Breast epithelium (tissue), 4 donors: ENCODE measurements around the gene PDPK1. TPM values are rescaled to one million over a fixed set of nuclear protein-coding genes. Genes with fewer than 3 reads are reported as not detected.
"Not testable (repeated sequence)": the region's sequence is repeated elsewhere in the genome, so short reads cannot be mapped to it uniquely, and the experiment has no call there.

Source experiments
- DNase-seq, 2 donors: peaks; one replicate each; pipeline ENCODE4 v3.0.0-alpha.2; 2019; ENCODE audit warnings: low spot score in 2 of 2
- H3K27ac ChIP-seq, 2 donors: fragments of 200-600 bp; sonication (generic) in 1 of 2; one replicate each; pipeline ENCODE4 v1.5.1; 2016 to 2019; ENCODE audit warnings: mild to moderate bottlenecking in 1 of 2
- H3K27me3 ChIP-seq, 2 donors: fragments of 200-600 bp; sonication (generic) in 1 of 2; one replicate each; pipeline versions ENCODE4 v1.5.1 to v1.6.0; 2017 to 2019; ENCODE audit warnings: control low read depth in 1 of 2, mild to moderate bottlenecking in 1 of 2
- H3K36me3 ChIP-seq: fragments of 200-600 bp; one replicate; pipeline ENCODE4 v1.5.1; 2019
- H3K4me1 ChIP-seq, 2 donors: fragments of 200-600 bp; sonication (generic); one replicate each; pipeline ENCODE4 v1.5.1; 2016 to 2019; ENCODE audit warnings: control low read depth in 1 of 2
- H3K4me3 ChIP-seq, 3 donors: fragments of 200-600 bp; sonication (generic); 1 replicate in 2 of 3; 2 replicates in 1 of 3; pipeline ENCODE4 v1.5.1; 2016 to 2019; ENCODE audit warnings: mild to moderate bottlenecking in 3 of 3, moderate library complexity in 2 of 3
- H3K9me3 ChIP-seq, 2 donors: fragments of 200-600 bp; sonication (generic) in 1 of 2; one replicate each; pipeline ENCODE4 v1.5.1; 2016 to 2019; ENCODE audit warnings: control low read depth in 1 of 2
- intact Hi-C: fragments of 100-400 bp; cut with DNase I; formaldehyde crosslinking; loops from one replicate; pipeline ENCODE4 v1.15.1; 2023; ENCODE audit warnings: low total_unique reads
- total RNA-seq, 3 donors: library from RNA; depleted of rRNA; stranded (reverse); fragments of >200 nt; gene quantifications; one replicate each; pipeline ENCODE4 v1.1.0, GENCODE V29; 2016

PDPK1 gene
- total RNA-seq, 3 donors from 2014 or later, result 28.8 to 32.8 (median 29.4) TPM

DNA sequence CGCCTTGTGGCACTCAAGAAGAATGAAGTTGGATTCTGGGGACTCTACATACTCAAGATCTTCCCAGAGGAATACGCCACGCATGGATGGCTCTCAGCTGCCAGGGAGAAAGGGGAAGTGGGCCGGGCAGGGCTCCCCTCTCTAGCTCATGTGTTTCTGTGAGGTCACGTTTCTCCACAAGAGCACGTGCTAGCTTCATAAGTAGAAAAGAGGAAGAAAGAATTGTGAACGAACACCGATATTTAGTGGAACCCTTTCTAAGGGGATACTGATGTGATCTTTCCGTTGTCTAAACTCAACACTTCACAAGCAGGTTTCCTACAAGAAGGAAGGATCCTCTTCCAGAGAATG, 101.9 kb downstream of the PDPK1 start:
- H3K4me1 ChIP-seq, H3K36me3 ChIP-seq, H3K4me3 ChIP-seq, H3K9me3 ChIP-seq, H3K27ac ChIP-seq, DNase-seq, H3K27me3 ChIP-seq, intact Hi-C loops: not testable (repeated sequence)

DNA sequence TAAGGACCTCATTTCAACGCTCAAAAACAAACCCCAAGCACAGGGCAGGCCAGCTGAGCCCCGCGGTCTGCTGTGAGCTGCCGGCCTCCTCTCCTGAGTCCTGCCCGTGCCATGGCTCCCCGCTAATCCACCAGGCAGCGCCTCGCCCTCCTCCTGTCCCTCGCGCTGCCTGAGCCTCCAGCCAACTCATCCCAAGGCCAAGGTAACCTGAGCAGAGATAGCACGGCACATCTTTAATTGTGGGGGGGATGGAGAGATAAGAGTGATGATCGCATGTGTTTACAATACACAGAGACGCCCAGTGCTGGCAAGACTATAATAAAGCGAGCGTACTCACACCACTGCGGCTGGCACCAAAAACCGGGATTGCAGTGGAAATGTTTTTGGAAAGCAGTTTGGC, 104.7 kb downstream of the PDPK1 start:
- intact Hi-C loops, result not testable (repeated sequence)

DNA sequence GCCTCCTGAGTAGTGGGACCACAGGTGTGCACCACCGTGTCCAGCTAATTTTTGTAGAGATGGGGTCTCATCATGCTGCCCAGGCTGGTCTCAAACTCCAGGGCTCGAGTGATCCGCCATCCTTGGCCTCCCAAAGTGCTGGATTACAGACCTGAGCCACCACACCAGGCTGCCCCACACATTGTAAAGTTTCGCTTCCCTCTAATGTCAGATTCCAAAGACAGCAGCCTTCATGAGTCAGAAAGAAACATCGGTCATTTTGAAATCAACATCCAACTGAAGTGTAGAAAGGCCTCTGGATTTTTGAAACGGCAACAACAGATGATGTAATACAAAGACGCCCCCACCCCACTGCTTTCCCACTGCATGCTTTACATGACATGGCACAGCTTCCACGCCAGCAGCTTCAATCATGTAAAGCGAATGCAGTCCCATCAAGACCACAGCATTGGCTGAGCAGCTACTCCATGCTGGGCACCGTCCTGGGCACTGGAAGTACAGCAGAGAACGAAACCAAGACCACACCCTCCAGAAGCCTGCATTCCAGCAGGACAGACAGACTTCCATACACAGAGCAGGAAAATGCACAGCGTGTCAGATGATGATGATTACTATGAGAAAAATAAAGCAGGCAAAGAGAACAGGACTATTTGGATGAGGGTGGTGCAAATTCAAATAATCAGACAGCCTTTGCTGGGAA, 107.1 kb downstream of the PDPK1 start:
- H3K4me1 ChIP-seq, H3K36me3 ChIP-seq, H3K9me3 ChIP-seq, DNase-seq, H3K27ac ChIP-seq, intact Hi-C loops, H3K27me3 ChIP-seq, H3K4me3 ChIP-seq: not testable (repeated sequence)

More for the DNA sequence above, 104.7 kb downstream of the PDPK1 start:
- not testable (repeated sequence) for H3K36me3 ChIP-seq, H3K9me3 ChIP-seq, H3K27ac ChIP-seq, H3K27me3 ChIP-seq, DNase-seq, H3K4me1 ChIP-seq, H3K4me3 ChIP-seq

DNA sequence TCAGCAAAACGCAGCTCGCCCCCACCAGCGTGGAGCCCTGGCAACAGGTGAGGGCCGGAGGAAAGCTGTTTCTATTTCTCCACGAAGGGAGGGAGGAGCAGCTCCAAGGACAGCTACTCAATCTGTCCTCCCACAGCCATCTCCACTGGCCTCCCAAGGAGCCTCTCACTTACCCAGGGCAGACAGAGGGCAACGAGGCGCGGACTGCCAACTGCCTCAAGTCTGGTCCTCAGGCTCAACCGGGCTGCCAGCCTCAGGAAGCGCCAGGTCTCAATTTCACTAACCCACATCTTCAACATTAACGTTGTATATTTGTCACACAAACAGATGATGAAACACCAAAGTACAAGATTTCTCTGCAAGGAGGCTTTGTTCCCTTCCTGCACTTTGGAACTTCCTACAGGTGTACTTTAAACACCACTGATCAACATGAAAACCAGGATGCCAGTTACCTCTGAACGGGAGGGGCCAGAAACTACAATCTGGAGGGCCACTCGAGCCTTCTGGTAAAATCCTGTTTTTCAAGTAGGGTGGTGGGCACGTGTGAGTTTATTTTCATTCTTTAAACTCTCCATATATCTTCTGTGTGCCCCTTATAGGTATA, 113.5 kb downstream of the PDPK1 start:
- H3K27me3 ChIP-seq, H3K27ac ChIP-seq, H3K4me1 ChIP-seq, H3K36me3 ChIP-seq, intact Hi-C loops, DNase-seq, H3K9me3 ChIP-seq, H3K4me3 ChIP-seq: not testable (repeated sequence)

Other genes starting within 250 kb of the PDPK1 start
- gene ABCA3, start 197.3 kb upstream of the PDPK1 start, total RNA-seq, result 1 to 10 TPM; 6.2 to 7.8 (median 6.3) TPM
- 1 to 10 TPM; 1.6 to 2.9 (median 2.7) TPM for gene CCNF, start 108.6 kb upstream of the PDPK1 start, total RNA-seq
- gene TEDC2, start 77.9 kb upstream of the PDPK1 start, total RNA-seq, result 1 to 10 TPM in 1 of 3 donors, under 1 TPM in 1, not detected in 1; 0.98 to 1.0 TPM
- gene NTN3, start 66.7 kb upstream of the PDPK1 start, total RNA-seq, result not detected
- gene TBC1D24, start 62.9 kb upstream of the PDPK1 start, total RNA-seq, result 10 to 100 TPM in 2 of 3 donors, 1 to 10 TPM in 1; 8.8 to 22.0 (median 16.7) TPM
- gene ATP6V0C, start 24.1 kb upstream of the PDPK1 start, total RNA-seq, result 10 to 100 TPM; 27.5 to 70.2 (median 45.4) TPM
- gene AMDHD2, start 17.6 kb upstream of the PDPK1 start, total RNA-seq, result 10 to 100 TPM; 27.9 to 57.0 (median 28.2) TPM
- gene CEMP1, start 6.6 kb upstream of the PDPK1 start, total RNA-seq, result 1 to 10 TPM in 2 of 3 donors, not detected in 1; 2.3 to 2.6 TPM
- 10 to 100 TPM in 2 of 3 donors, 1 to 10 TPM in 1; 8.6 to 19.6 (median 18.4) TPM for gene KCTD5, start 144.5 kb downstream of the PDPK1 start, total RNA-seq
- under 1 TPM in 1 of 3 donors, not detected in 2; 0.29 TPM for gene PRSS27, start 182.2 kb downstream of the PDPK1 start, total RNA-seq
- gene SRRM2, start 214.6 kb downstream of the PDPK1 start, total RNA-seq, result 100 to 1,000 TPM; 229 to 416 (median 388) TPM
- 100 to 1,000 TPM; 147 to 292 (median 230) TPM for gene ELOB, start 239.3 kb downstream of the PDPK1 start, total RNA-seq
- not detected for gene PRSS33, start 249.5 kb downstream of the PDPK1 start, total RNA-seq